GM19239 (cell line): ENCODE measurements around the gene ROPN1L.

Experiments
- DNase-seq: peaks from one replicate; pipeline ENCODE4 v3.0.0; 2011; ENCODE audit warnings: low spot score; ENCODE audit not compliant: insufficient read length
- FAIRE-seq: peaks from 2 replicates; lab custom pipeline; 2011; peaks lifted over from hg19 to GRCh38; lab: Jason Lieb, UNC

Gene ROPN1L

DNA sequence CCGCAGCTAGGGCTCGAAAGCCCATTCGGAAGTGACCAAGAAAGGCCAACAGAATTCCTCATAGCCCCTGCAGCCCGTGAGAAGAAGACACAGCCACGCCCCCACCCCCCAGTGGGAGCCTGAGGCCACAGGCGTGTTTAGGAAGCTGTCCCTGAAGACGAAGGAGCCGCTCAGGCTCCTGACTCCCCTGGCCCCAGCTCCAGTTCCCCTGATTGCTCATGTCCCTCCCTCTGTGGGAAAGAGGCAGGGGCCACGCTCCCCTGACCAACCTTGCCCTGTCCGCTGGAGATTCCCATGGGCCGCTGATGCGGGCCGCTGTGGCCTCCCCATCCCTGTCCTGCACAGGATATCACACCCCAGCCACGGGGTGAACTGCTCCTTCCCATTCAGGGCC, 13.6 kb downstream of the ROPN1L start:
- no peak for DNase-seq
- no peak for FAIRE-seq

GRCh38 chr5:10456583-10457420, 15.1 kb downstream of the ROPN1L start:
- FAIRE-seq = no peak
- DNase-seq = no peak

DNA sequence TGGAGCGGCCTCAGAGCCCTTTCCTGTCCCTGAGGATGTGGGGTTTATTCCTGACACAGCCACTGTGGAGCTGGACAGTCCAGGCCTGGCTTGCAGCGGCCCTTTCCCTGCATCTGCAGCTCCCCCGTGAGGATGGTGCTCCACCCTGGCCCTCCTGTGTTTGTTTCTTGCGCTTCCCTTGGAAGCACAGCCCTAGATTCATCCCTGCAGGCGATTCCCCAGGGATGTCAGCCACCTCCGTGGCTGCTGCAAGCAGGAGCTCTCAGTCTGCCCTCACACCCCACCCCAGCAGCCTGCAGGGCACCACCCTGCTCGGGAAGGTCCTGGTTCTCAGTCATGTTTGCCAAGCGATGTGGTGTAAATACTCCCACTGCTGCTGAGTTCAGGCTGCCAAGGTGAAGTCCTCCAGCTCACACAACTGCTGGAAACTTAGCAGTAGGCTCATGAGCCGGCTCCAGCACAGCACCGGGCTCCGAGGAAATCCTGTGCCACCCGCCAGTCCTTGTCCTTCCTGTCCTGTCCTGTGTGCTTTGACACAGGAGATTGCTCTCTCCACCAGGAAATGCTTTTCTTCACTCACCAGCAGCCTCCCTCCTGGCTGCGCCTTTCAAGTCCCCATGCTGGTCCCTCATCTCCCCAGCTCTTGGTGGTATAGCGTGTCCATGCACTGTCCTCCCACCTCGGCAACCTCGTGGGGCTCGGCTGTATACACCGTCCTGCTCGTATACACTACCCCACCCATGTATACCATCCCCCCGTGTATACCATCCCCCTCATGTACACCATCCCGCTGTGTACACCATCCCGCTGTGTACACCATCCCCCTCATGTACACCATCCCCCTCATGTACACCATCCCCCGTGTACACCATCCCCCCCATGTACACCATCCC, 16.2 kb downstream of the ROPN1L start:
- DNase-seq (no peak), FAIRE-seq (no peak)

DNA sequence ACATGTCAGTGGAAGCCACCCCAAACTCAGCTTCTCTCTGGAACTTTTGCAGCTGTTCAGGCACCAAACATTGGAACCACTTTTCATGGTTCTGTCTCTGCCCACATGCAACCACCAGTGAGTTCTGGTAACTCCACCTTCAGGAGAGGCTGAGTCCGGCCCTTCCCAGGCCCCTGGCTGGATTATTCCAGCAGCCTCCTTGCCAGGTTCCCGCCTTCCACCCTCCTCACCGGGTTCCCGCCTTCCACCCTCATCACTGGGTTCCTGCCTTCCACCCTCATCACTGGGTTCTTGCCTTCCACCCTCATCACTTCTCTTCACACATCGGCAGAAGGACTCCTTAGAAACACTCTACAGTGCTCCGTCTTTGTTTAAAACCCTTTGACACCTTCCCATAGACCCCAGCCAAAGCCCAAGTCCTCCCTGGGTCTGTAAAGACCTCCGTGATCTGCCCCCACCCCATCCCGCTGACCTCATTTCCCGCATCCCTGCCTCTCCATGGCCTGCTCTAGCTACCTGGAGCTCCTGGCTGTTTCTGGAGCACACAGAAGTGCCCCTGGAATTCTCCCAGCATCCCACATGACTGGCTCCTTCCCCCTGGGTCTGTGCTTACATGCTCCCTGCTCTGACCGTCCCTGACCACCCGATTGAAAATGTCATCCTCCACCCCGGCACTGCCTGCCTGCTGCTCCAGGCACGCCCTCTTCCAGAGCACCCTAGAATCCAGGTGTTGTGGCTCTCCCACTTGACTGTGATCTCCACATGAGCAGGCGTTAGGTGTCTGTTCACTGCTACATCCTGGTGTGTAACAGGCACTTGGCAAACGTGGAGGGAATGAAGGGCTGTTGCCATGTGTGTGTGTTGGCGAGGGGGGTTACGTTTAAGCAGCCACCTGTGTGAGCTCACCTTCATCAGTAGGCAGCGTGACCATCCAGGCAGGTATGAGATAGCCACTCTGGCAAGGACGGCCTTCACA, 17.7 kb downstream of the ROPN1L start:
- no peak for FAIRE-seq
- DNase-seq = no peak

DNA sequence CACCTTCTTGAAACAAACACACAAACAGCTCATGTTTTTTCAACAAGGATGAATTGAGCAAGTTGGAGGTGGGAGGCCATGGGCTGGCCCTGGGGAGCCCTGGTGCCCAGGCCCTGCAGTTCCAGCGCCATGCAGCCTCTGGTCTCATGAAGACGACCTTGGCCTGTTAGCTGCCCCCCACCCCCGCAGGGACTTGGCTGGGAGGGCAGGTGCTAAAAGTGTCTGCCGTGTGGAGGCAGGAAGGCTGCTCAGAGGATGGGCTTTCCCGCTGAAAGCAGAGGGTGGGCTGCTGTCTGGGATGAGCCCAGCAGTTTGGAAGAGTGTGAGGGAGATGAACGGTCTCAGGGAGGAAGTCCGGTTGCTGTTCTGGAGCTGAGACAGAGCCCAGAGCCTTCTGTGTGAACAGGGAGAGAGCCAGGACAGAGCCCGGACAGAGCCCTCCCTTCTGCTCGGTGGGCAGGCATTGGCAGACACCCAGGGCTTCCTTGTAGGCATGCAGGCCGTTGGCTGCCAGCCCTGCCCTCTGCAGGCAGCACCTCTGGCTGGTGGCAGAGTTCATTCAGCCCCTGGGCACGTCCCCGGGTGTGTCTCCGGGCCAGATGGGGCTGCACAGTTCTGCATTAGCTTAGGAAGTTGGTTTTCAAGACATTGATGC, 18.7 kb downstream of the ROPN1L start:
- DNase-seq = no peak

GRCh38 chr5:10461041-10461440, 19.4 kb downstream of the ROPN1L start:
- FAIRE-seq = no peak

More for the DNA sequence above, 18.7 kb downstream of the ROPN1L start:
- no peak for FAIRE-seq

DNA sequence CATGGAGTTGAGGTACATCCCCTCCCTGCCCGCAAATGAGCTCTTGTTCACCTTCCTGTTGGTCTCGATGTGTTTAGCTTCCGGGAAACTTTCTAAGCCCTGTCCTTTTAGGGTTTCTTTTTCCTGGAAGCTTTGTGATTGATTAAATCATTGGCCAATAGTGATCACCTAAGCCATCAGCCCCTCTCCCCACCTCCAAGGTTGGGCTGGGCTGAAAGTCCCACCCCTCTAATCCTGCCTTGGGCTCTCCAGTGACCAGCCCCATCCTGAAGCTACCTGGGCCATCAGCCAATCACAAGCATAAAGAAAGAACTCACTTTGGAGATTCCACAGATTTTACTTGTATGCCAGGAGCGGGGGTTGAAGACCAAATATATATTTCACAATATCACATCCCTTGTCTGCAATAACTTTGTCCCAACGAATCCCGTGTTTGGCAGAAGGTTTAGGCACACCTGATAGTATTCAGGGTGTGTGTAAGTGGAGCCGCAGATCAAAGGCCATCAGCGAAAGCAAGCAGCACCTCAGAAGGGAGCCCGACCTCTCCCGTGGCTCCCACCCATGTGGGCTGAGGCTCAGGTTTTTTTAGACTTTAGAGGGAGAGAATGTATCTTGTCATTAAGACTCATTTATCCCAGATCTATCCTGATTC, 20.4 kb downstream of the ROPN1L start:
- FAIRE-seq (no peak), DNase-seq (no peak)

More at GRCh38 chr5:10461041-10461440, 19.4 kb downstream of the ROPN1L start:
- no peak for DNase-seq

GRCh38 chr5:10463566-10463965, 21.9 kb downstream of the ROPN1L start:
- DNase-seq (no peak), FAIRE-seq (no peak)

DNA sequence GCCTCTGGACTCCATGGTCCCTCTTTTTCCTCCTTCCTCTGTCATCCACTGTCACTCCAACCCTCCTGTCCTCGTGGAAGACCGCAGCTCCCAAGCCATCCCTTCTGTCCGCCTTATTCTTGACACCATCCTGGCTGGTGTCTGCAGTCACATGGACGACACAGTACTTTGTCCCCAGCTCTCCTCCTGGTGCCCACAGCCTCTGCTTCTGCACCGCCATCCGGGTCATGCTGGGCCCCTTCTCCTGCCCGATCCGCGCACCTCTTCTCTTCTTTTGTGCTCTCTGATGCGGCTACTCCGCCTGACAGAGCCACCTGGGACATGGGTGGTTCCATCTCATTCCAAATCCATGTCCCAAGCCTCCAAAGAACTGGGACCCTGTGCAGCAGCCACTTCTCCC, 22.5 kb downstream of the ROPN1L start:
- no peak for FAIRE-seq
- DNase-seq = no peak

GRCh38 chr5:10465726-10466125, 24.0 kb downstream of the ROPN1L start:
- no peak for DNase-seq
- no peak for FAIRE-seq

GRCh38 chr5:10466446-10467073, 24.9 kb downstream of the ROPN1L start:
- FAIRE-seq (no peak), DNase-seq (no peak)

GRCh38 chr5:10467281-10468198, 25.9 kb downstream of the ROPN1L start:
- FAIRE-seq (no peak), DNase-seq (no peak)

DNA sequence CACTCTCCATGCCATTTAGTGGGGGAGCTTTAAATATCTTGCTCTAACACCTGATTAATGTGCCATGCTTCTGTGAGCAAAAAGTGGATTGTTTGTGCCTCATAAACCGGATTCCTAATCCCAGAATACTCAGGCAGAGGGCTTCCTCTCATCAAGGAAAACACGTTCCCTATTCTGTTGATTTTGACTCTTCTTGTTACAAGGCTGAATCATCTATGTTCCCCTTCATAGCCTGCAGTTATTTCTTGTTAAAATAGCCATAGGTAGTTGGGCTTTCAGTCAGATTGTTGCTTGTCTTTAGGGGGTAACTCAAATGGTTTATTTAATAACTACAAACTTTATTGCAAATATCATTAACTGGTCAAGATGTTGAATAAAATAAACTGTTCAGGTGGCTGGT, 26.6 kb downstream of the ROPN1L start:
- no peak for DNase-seq
- FAIRE-seq = no peak

DNA sequence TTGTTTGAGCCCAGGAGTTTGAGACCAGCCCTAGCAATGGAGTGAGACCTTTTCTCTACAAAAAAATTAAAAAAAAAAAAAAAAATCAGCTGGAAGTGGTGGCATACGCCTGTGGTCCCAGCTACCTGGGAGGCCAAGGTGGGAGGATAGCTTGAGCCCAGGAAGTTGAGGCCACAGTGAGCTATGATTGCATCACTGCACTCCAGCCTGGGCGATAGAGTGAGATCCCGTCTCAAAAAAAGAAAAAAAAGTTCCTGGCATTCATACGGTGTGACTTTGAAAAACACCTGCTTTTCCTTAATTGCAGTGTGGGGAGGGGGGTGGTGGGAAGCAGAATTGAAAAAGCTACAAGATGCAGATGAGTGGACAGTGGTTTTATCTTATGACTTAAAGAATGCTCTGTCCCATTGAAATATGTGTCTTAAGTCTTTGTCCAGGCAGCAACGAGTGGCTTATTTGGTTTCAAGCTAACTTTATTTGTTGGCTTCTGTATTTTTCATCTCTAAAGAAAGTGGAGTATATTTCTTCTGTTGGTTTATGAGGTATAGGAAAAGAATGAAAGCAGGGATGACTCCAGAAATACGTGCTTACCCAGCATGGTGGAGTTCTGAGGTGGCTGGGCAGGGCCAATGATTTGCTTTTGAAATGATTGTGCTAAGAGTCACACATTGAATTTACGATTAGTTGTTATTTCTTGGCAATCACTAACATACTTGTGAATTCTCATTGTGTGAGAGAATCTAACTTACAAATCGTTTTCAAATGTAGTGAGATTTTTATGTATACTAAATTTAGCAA, 27.8 kb downstream of the ROPN1L start:
- DNase-seq = no peak
- FAIRE-seq = no peak

GRCh38 chr5:10470669-10471068, 29.0 kb downstream of the ROPN1L start:
- DNase-seq (no peak), FAIRE-seq (no peak)

- FAIRE-seq = no peak
These were observed 30.0 kb downstream of the ROPN1L start for GRCh38 chr5:10471677-10472076.

More at GRCh38 chr5:10471677-10472076, 30.0 kb downstream of the ROPN1L start:
- no peak for DNase-seq
